Naive thymus-derived CD8-positive, alpha-beta T cell (primary cell): Measurements from ENCODE around the gene RALBP1. TPM values are rescaled to one million over a fixed set of nuclear protein-coding genes. Genes with fewer than 3 reads are reported as not detected.

Experiments used
- ATAC-seq, 2 donors: fragments of 150-1000 bp; cut with Tn5 transposase in 1 of 2; sonication (Bioruptor Pico), chemical (Tn5 transposase) in 1 of 2; 1 replicate in 1 of 2; 2 replicates in 1 of 2; pipeline ENCODE4 v1.10.0; 2021; ENCODE audit warnings: mild to moderate bottlenecking in 2 of 2, moderate library complexity in 2 of 2
- POLR2A ChIA-PET: fragments of 350-600 bp; sonication (Branson Sonifier 250); formaldehyde crosslinking; loops from one replicate; lab custom pipeline; 2021; ENCODE audit warnings: antibody characterized with exemption; lab: Charles Lee
- DNase-seq, 10 donors: peaks; one replicate each; pipeline versions ENCODE4 v3.0.0 to v3.0.0-alpha.2; 2020 to 2022
- H3K27ac Mint-ChIP-seq, 10 donors: one replicate each; pipeline ENCODE4 v1.8.0; 2020 to 2022; ENCODE audit warnings: mild to moderate bottlenecking in 10 of 10, mixed read lengths in 10 of 10, moderate library complexity in 4 of 10, inconsistent platforms in 1 of 10
- H3K27me3 Mint-ChIP-seq, 5 donors: one replicate each; pipeline ENCODE4 v1.8.0; 2021 to 2022; ENCODE audit warnings: mixed read lengths in 5 of 5
- H3K36me3 Mint-ChIP-seq, 3 donors: one replicate each; pipeline ENCODE4 v1.8.0; 2020 to 2022; ENCODE audit warnings: mixed read lengths in 3 of 3, mild to moderate bottlenecking in 2 of 3, inconsistent platforms in 1 of 3
- H3K4me1 Mint-ChIP-seq, 4 donors: one replicate each; pipeline ENCODE4 v1.8.0; 2021 to 2022; ENCODE audit warnings: mixed read lengths in 4 of 4
- H3K4me3 Mint-ChIP-seq, 10 donors: one replicate each; pipeline ENCODE4 v1.8.0; 2020 to 2022; ENCODE audit warnings: mild to moderate bottlenecking in 10 of 10, mixed read lengths in 10 of 10, moderate library complexity in 6 of 10, inconsistent platforms in 1 of 10
- H3K9me3 Mint-ChIP-seq, 9 donors: one replicate each; pipeline ENCODE4 v1.8.0; 2020 to 2022; ENCODE audit warnings: mixed read lengths in 9 of 9, mild to moderate bottlenecking in 3 of 9, inconsistent platforms in 1 of 9, moderate library complexity in 1 of 9
- polyA plus RNA-seq, 3 donors: library from polyadenylated mRNA; unstranded; fragments of 300-500 nt; fragmentation: Illumina TruSeq; gene quantifications; one replicate each; pipeline ENCODE4 v1.2.3, GENCODE V29; 2021
- total RNA-seq, 8 experiments: library from RNA in 2 of 8; stranded (reverse) in 2 of 8; gene quantifications; one replicate each; pipeline ENCODE4 v1.2.3 and lab custom pipeline; 2021 to 2026

The RALBP1 gene
- total and polyA plus RNA-seq, 5 experiments from 2014 or later = 43.7 to 53.8 (median 46.7) TPM

DNA sequence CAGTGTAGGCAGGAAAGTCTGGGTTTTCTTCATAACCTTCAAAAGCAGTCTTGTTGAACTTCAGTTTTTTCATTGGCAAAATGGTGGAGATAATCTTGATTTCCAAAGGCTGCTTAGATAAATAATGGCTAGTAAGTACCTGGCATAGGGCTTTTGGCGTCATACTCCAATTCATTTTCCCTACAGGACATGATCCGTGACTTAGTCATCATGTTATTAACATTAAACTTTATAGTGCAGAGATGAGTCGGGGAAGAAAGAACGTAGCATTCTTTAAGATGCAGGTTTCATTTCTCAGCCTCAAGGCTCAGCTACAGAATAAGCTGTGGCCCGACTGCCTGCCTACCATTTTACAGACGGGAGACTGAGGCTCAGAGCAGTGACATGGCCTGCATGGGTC lies 64.0 kb downstream of the RALBP1 start:
- H3K4me3 Mint-ChIP-seq = no peak overlapping the region
- no peak overlapping the region for H3K27ac Mint-ChIP-seq
- POLR2A ChIA-PET = no interaction called here
- H3K36me3 Mint-ChIP-seq = peaks cover 10 to 50% (median 25%) of the 10 kb centered on the region in 3 donors
- H3K27me3 Mint-ChIP-seq = no peaks in the 10 kb centered on the region
- H3K4me1 Mint-ChIP-seq = peaks cover 0 to 4% (median 2%) of the 10 kb centered on the region in 4 donors
- DNase-seq (no peak), ATAC-seq (no peak)
- H3K9me3 Mint-ChIP-seq = no peaks in the 10 kb centered on the region

DNA sequence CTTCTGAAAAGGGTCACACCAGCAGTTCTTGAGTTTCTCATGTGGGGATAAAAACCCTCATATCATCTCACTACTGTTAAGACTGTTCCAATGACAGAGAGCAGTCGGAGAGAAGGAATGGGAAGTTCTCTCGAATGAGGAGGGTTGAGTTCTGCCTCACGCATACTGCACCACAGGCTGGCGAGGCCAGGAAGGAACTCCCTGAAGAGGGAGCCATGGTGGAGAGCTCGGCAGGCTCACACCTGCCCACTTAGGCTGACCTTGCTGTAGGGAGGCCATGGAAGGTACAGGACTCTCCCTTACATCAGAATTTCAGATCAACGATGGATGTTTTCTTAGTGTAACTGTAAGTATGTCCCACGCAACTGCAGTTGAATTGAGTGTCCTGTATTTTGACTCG lies 64.6 kb downstream of the RALBP1 start:
- H3K27me3 Mint-ChIP-seq = no peaks in the 10 kb centered on the region
- no peak overlapping the region for H3K27ac Mint-ChIP-seq
- H3K9me3 Mint-ChIP-seq = no peaks in the 10 kb centered on the region
- H3K4me3 Mint-ChIP-seq = no peak overlapping the region
- H3K4me1 Mint-ChIP-seq = peaks cover 0 to 5% (median 2%) of the 10 kb centered on the region in 4 donors
- ATAC-seq (no peak), DNase-seq (no peak)
- peaks cover 10 to 43% (median 23%) of the 10 kb centered on the region in 3 donors for H3K36me3 Mint-ChIP-seq
- POLR2A ChIA-PET = no interaction called here

DNA sequence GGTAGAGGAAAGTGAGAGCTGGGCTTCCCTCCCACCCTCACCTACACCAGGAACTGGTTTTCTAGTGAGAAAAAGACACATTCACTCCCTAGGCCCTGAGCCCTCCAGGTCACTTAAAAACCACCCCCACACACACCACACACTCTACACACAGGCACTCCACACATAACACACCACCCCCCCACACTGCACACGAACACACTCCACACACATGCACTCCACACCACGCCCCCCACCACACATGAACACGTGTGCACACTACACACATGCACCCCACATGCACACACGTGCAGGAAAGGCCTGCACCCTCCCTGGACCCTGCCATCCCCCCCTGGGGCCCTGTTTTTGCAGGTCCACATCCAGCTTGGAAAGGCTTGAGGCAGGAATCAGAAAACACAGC lies 67.6 kb downstream of the RALBP1 start:
- H3K4me1 Mint-ChIP-seq = peaks cover 0 to 7% (median 2%) of the 10 kb centered on the region in 4 donors
- DNase-seq (no peak), ATAC-seq (no peak)
- H3K4me3 Mint-ChIP-seq = no peak overlapping the region
- H3K9me3 Mint-ChIP-seq = no peaks in the 10 kb centered on the region
- peaks cover 4 to 34% (median 17%) of the 10 kb centered on the region in 3 donors for H3K36me3 Mint-ChIP-seq
- POLR2A ChIA-PET = no interaction called here
- no peaks in the 10 kb centered on the region for H3K27me3 Mint-ChIP-seq
- peak overlapping the region in 3 of 10 donors; percentile 20 to 81 (median 39) for H3K27ac Mint-ChIP-seq

DNA sequence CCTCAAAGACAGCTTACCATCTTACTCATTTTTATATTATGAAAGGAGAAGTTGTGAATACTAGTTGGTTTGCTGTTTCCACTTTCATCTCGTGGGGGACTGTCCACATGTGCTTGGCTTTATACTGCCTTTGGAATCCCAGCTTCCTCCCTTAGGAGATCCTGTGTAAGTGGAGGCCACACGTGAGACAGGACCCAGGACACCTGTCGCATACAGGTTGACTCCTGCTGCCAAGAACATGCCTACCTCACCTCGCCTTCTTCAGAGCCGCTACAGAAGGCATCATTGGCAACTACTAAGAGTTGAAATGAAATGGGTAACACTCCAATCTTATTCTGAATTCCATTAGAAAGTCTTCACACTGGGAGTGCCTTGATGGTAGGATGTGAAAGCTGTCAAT lies 69.7 kb downstream of the RALBP1 start:
- no peaks in the 10 kb centered on the region for H3K9me3 Mint-ChIP-seq
- H3K27me3 Mint-ChIP-seq = no peaks in the 10 kb centered on the region
- peaks cover 8 to 41% (median 12%) of the 10 kb centered on the region in 3 donors for H3K36me3 Mint-ChIP-seq
- no peak for DNase-seq
- H3K27ac Mint-ChIP-seq = peak overlapping the region in 1 of 10 donors; percentile 20
- peaks cover 0 to 7% (median 2%) of the 10 kb centered on the region in 4 donors for H3K4me1 Mint-ChIP-seq
- ATAC-seq = no peak
- POLR2A ChIA-PET = no interaction called here
- no peak overlapping the region for H3K4me3 Mint-ChIP-seq

DNA sequence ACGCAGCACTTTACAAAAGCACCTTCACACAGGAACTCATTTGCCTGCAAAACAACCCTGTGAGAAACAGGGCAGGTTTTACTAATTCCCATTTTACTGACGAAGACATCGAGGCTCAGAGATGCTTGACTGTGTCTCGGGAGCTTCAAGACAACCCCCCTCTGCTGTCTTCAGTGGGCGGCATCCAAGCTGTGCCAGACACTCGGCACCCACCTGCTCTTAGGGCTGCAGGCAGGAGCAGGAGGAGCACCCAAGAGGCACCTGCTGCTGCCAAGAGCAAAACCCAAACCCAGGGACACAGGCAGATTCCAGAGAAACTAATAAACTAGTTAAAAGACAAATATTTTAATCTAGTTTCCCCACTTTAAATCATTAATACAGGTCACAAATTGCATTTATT lies 71.2 kb downstream of the RALBP1 start:
- Mint-ChIP-seq H3K4me3 (no peak overlapping the region), H3K27me3 (no peaks in the 10 kb centered on the region), H3K27ac (peak overlapping the region in 3 of 10 donors; percentile 48 to 65 (median 64)), H3K9me3 (no peaks in the 10 kb centered on the region), H3K36me3 (peaks cover 4 to 53% (median 11%) of the 10 kb centered on the region in 3 donors), H3K4me1 (peaks cover 0 to 7% (median 2%) of the 10 kb centered on the region in 4 donors)
- no peak for ATAC-seq
- POLR2A ChIA-PET = no interaction called here
- no peak for DNase-seq

DNA sequence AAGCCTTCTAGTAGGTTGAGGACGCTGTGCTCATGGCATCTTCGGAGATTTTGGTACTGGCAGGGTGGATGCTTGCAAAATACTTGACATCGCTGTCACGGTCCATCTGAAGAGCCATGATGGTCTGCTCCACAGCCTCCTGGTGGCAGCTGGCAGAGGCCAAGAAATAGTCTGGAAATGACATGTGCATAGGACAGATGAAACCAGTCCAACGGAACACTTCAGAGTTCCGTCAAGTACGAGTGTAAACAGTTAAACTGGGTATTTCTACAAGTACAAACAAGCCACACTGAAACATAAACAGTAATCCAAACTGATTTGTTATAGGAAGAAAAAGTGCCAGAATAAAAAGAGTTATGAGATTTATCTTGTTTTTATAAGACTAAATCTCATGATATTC lies 72.5 kb downstream of the RALBP1 start:
- H3K4me1 Mint-ChIP-seq = peaks cover 0 to 7% (median 2%) of the 10 kb centered on the region in 4 donors
- no peak overlapping the region for H3K27ac Mint-ChIP-seq
- DNase-seq (no peak), ATAC-seq (no peak)
- POLR2A ChIA-PET = no interaction called here
- H3K27me3 Mint-ChIP-seq = no peaks in the 10 kb centered on the region
- H3K9me3 Mint-ChIP-seq = peaks cover 0 to 3% (median 0%) of the 10 kb centered on the region in 9 donors
- no peak overlapping the region for H3K4me3 Mint-ChIP-seq
- H3K36me3 Mint-ChIP-seq = peaks cover 7 to 64% (median 18%) of the 10 kb centered on the region in 3 donors

DNA sequence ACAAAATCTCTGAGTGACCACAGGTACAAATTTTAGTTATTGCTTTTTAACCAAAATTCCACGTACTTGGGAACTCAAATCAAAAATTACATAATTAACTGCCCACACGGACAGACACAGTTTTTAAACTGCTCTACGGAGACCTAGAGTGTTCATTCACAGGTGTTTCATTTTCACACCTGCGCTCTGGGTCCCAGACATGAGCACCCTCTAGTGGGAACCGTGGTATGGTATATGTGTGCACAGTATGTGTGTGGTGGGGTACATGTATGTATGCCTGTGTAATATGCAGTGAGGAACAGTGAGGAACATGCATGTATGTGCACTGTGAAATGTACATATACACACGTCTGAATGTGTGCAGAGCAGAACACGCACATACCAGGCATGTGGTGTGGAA lies 74.1 kb downstream of the RALBP1 start:
- ATAC-seq = no peak
- peaks cover 0 to 5% (median 0%) of the 10 kb centered on the region in 9 donors for H3K9me3 Mint-ChIP-seq
- DNase-seq = no peak
- no peak overlapping the region for H3K27ac Mint-ChIP-seq
- H3K4me1 Mint-ChIP-seq = peaks cover 0 to 2% (median 0%) of the 10 kb centered on the region in 4 donors
- peaks cover 14 to 80% (median 33%) of the 10 kb centered on the region in 3 donors for H3K36me3 Mint-ChIP-seq
- POLR2A ChIA-PET = no interaction called here
- H3K4me3 Mint-ChIP-seq = no peak overlapping the region
- H3K27me3 Mint-ChIP-seq = no peaks in the 10 kb centered on the region

DNA sequence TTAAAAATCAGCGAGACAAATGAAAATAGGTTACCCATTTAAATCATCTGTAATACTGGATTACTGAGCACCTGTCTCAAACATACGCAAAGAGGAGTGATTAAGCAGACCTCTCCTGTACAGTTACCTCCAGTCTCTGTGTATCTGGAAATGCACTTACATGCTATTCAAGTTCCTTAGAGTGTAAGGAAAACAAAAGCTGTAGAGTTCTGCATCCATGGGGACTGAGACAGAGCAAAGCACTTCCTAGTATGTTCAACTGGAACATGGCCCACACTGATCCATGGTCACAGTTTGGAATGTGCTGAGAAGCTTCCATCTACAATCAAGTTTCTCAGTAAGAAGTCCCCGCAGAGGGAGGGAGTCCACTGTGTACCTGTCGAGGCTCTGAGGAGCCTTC lies 75.1 kb downstream of the RALBP1 start:
- ATAC-seq = no peak
- Mint-ChIP-seq H3K36me3 (peaks cover 14 to 88% (median 40%) of the 10 kb centered on the region in 3 donors), H3K4me3 (no peak overlapping the region), H3K4me1 (peaks cover 0 to 2% (median 0%) of the 10 kb centered on the region in 4 donors), H3K27me3 (no peaks in the 10 kb centered on the region), H3K27ac (peak overlapping the region in 2 of 10 donors; percentile 37 to 59), H3K9me3 (peaks cover 0 to 5% (median 0%) of the 10 kb centered on the region in 9 donors)
- DNase-seq = no peak
- POLR2A ChIA-PET = no interaction called here

DNA sequence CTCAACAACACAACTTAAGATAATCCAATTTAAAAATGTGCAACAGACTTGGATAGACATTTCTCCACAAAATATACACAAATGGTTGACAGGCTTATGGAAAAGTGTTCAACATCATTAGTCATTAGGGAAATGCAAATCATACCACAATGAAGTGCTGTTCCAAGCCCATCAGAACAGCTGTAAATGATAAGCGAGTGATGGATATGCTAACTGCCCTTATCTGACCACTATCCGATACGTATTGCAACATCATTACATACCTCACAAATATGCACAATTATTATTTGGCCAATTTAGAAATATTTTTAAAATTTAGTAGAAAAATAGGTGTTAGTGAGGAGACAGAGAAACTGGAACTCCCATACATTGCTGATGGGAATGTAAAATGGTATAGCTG lies 76.9 kb downstream of the RALBP1 start:
- DNase-seq (no peak), ATAC-seq (no peak)
- Mint-ChIP-seq H3K4me3 (no peak overlapping the region), H3K27ac (no peak overlapping the region), H3K4me1 (no peaks in the 10 kb centered on the region), H3K27me3 (no peaks in the 10 kb centered on the region), H3K36me3 (peaks cover 14 to 92% (median 50%) of the 10 kb centered on the region in 3 donors), H3K9me3 (peaks cover 0 to 5% (median 0%) of the 10 kb centered on the region in 9 donors)
- POLR2A ChIA-PET = no interaction called here

DNA sequence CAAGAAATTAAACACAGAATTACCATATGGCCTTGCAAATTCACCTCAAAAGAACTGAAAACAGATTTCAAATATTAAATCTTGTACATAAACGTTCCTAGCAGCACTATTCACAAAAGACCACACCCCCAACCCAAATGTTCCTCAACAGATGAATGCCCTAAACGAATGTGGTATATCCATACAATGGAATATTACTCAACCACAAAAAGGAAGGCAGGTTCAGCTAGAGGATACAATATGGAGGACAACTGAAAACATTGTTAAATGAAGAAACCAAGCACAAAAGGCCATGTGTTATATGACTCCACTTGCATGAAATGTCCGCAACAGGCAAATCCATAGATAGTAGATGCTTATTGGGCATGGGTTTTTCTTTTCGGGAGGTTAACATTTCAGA lies 77.3 kb downstream of the RALBP1 start:
- Mint-ChIP-seq H3K9me3 (peaks cover 0 to 5% (median 0%) of the 10 kb centered on the region in 9 donors), H3K36me3 (peaks cover 16 to 91% (median 49%) of the 10 kb centered on the region in 3 donors), H3K4me1 (no peaks in the 10 kb centered on the region), H3K27me3 (no peaks in the 10 kb centered on the region), H3K4me3 (no peak overlapping the region), H3K27ac (no peak overlapping the region)
- POLR2A ChIA-PET = no interaction called here
- no peak for ATAC-seq
- DNase-seq = no peak

DNA sequence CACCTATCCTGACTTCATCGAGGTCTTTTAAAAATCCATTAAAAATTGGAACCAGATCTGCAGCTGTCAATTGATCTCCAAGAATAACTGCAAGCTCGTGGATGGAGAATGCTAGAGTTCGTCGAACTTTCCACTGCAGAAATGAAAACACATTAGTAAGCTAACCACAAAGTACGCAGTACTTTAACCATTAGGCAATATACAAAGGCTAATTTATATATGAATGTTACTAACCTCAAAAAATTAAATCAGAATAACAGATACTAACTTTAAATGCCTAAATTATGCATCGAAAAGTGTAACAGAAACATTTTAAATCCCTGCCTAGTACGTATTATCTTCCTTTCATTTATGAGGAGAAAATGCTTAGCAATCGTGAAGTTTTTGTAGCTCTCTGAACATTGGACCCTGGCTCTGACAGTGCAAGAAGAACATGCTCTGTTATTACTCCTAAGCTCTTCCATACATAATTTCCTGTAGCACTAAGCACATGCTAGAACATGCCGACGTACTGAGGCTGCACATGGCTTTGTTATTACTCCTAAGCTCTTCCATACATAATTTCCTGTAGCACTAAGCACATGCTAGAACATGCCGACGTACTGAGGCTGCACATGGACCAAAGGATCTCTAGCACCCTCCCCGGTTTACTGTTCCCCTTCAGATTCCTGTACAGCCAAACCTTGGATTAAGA lies 82.1 kb downstream of the RALBP1 start:
- no peak overlapping the region for H3K27ac Mint-ChIP-seq
- H3K36me3 Mint-ChIP-seq = peaks cover 14 to 87% (median 47%) of the 10 kb centered on the region in 3 donors
- DNase-seq = no peak

DNA sequence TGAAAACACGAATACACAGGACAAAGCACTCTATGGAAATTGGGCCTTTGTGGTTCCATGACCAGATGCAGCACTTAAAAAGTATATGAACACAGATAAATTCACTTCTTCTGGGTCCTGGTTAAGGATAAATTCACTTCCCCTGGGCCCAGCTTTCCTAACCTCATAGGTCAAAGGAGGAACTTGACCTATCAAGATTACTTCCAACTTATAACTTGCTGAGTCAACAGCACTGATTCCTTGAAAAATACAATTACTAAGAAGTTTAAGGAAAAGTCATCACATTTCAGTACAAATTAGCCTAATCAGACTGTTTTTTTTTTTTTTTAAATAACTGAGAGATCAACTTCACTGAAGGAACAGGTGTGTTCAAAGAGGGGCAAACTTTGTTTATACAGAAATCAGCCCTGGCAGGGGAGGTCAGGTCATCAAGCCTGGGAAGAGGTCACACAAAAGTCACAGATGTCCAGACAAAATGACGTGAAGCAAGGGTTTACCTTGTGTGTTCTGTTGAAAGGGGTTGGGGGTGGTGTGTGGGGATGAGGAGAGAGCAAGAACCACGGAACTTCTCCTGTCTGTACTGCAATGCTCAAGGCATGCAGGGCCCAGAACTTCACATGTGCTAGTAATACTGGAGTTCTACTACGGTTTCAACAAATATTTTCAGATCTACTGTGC lies 83.2 kb downstream of the RALBP1 start:
- POLR2A ChIA-PET = no interaction called here
- Mint-ChIP-seq H3K4me1 (peaks cover 0 to 2% (median under 1%) of the 10 kb centered on the region in 4 donors), H3K27me3 (no peaks in the 10 kb centered on the region), H3K9me3 (peaks cover 0 to 2% (median 0%) of the 10 kb centered on the region in 9 donors), H3K27ac (peak overlapping the region in 1 of 10 donors; percentile 70), H3K36me3 (peaks cover 7 to 88% (median 43%) of the 10 kb centered on the region in 3 donors), H3K4me3 (no peak overlapping the region)
- ATAC-seq (no peak), DNase-seq (no peak)

More for the DNA sequence above, 82.1 kb downstream of the RALBP1 start:
- Mint-ChIP-seq H3K9me3 (peaks cover 0 to 5% (median 0%) of the 10 kb centered on the region in 9 donors), H3K4me3 (no peak overlapping the region), H3K4me1 (peaks cover 0 to 2% (median under 1%) of the 10 kb centered on the region in 4 donors), H3K27me3 (no peaks in the 10 kb centered on the region)
- ATAC-seq = no peak
- POLR2A ChIA-PET = no interaction called here

DNA sequence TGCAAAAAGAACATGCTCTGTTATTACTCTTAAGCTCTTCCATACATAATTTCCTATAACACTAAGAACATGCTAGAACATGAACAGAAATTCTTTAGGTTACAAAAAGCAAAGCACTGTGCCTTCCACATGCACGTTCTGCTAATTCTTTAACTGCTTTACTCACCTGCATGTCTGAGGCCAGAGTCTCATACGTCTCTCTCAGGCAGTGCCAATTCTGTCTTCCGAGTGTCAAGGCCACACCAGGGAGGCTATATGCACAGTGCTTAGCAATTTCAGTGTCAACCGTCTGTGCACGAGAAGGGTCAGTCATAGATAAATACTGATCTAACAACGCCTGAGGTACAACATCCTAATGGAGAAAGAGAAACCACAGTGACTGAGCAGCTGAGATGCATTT lies 83.9 kb downstream of the RALBP1 start:
- Mint-ChIP-seq H3K27ac (peak overlapping the region in 1 of 10 donors; percentile 35), H3K4me1 (peaks cover 0 to 2% (median under 1%) of the 10 kb centered on the region in 4 donors), H3K27me3 (no peaks in the 10 kb centered on the region), H3K9me3 (no peaks in the 10 kb centered on the region), H3K4me3 (no peak overlapping the region), H3K36me3 (peaks cover 4 to 87% (median 36%) of the 10 kb centered on the region in 3 donors)
- DNase-seq = no peak
- no peak for ATAC-seq
- POLR2A ChIA-PET = no interaction called here
